Activated naive CD4-positive, alpha-beta T cell treated with Interleukin-2 at 50 U/mL for 16 hours (primary cell): ENCODE data around the gene KCNJ6.
"Not testable (repeated sequence)": the region's sequence is repeated elsewhere in the genome, so short reads cannot be mapped to it uniquely, and the experiment has no call there.

Experiments
- DNase-seq: peaks from one replicate; pipeline ENCODE4 v3.0.0-alpha.2; 2020

KCNJ6 gene

GRCh38 chr21:37669249-37669648 is 247.0 kb downstream of the KCNJ6 start:
- DNase-seq, result no peak

- no peak for DNase-seq
Observed at GRCh38 chr21:37668462-37669239, 247.6 kb downstream of the KCNJ6 start.

GRCh38 chr21:37667380-37667779 is 248.9 kb downstream of the KCNJ6 start:
- DNase-seq, result no peak

GRCh38 chr21:37665230-37666024 is 250.8 kb downstream of the KCNJ6 start:
- DNase-seq, result no peak

GRCh38 chr21:37662227-37662626 is 254.0 kb downstream of the KCNJ6 start:
- not testable (repeated sequence) for DNase-seq

- DNase-seq, result no peak
Observed at GRCh38 chr21:37660709-37661108, 255.5 kb downstream of the KCNJ6 start.

- no peak for DNase-seq
Observed at GRCh38 chr21:37659874-37660273, 256.4 kb downstream of the KCNJ6 start.

- no peak for DNase-seq
Observed at GRCh38 chr21:37658817-37659458, 257.3 kb downstream of the KCNJ6 start.

- no peak for DNase-seq
Observed at GRCh38 chr21:37658121-37658816, 258.0 kb downstream of the KCNJ6 start.

- DNase-seq, result no peak
Observed at GRCh38 chr21:37656899-37657298, 259.4 kb downstream of the KCNJ6 start.

GRCh38 chr21:37655611-37656300 is 260.5 kb downstream of the KCNJ6 start:
- no peak for DNase-seq

- DNase-seq, result no peak
Observed at GRCh38 chr21:37654596-37654995, 261.7 kb downstream of the KCNJ6 start.

GRCh38 chr21:37653201-37653600 is 263.1 kb downstream of the KCNJ6 start:
- no peak for DNase-seq

GRCh38 chr21:37647781-37648180 is 268.5 kb downstream of the KCNJ6 start:
- no peak for DNase-seq

- not testable (repeated sequence) for DNase-seq
Observed at GRCh38 chr21:37646761-37647160, 269.5 kb downstream of the KCNJ6 start.

- DNase-seq, result no peak
Observed at GRCh38 chr21:37645848-37646247, 270.4 kb downstream of the KCNJ6 start.

GRCh38 chr21:37644636-37645035 is 271.6 kb downstream of the KCNJ6 start:
- DNase-seq, result no peak

- DNase-seq, result not testable (repeated sequence)
Observed at GRCh38 chr21:37643862-37644261, 272.4 kb downstream of the KCNJ6 start.

GRCh38 chr21:37642493-37642892 is 273.8 kb downstream of the KCNJ6 start:
- peak; percentile 6 for DNase-seq

- no peak for DNase-seq
Observed at GRCh38 chr21:37639756-37640155, 276.5 kb downstream of the KCNJ6 start.

- DNase-seq, result no peak
Observed at GRCh38 chr21:37636152-37636860, 280.0 kb downstream of the KCNJ6 start.
